Measurements from ENCODE around the gene C4BPA. TPM values are rescaled to one million over a fixed set of nuclear protein-coding genes. Genes with fewer than 3 reads are reported as not detected.

The C4BPA gene
- total RNA-seq, 1 donor = not detected

DNA sequence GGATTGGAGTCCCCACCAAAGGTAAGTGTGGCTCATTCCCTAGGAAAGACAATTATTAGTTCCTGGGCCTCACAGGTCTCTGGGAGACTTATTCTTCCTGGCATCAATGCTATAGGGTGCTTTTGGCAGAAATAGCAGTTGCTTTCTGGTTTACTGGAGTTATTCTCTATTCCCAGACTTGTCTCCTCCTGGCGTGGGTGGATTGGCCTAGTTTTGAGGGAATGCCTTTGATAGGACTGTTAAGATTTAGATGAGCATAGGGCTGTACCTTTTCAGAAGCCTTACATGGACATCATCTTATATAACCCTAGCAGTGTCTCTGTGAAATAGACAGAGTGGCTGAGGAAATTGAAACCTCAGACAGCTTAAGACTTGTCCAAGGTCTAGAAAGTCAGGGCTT lies 42.0 kb upstream of the C4BPA start:
- no peaks in the 10 kb centered on the region for H4K20me1 ChIP-seq (ENCODE audit: insufficient read depth, low read length)
- H3K79me2 ChIP-seq (ENCODE audit: insufficient read depth, low read length) = no peaks in the 10 kb centered on the region
- no peak overlapping the region for H3K27ac ChIP-seq (ENCODE audit: low read depth, low read length)
- no peak for DNase-seq (ENCODE audit: insufficient read length, low spot score, missing footprints)
- no peaks in the 10 kb centered on the region for H3K36me3 ChIP-seq (ENCODE audit: insufficient read depth, low read length)
- no peaks in the 10 kb centered on the region for H3K27me3 ChIP-seq (ENCODE audit: insufficient read depth, low read length)
- no peak overlapping the region for H3K4me2 ChIP-seq (ENCODE audit: insufficient read depth, low read length)
- TF ChIP-seq, protein P1, sequence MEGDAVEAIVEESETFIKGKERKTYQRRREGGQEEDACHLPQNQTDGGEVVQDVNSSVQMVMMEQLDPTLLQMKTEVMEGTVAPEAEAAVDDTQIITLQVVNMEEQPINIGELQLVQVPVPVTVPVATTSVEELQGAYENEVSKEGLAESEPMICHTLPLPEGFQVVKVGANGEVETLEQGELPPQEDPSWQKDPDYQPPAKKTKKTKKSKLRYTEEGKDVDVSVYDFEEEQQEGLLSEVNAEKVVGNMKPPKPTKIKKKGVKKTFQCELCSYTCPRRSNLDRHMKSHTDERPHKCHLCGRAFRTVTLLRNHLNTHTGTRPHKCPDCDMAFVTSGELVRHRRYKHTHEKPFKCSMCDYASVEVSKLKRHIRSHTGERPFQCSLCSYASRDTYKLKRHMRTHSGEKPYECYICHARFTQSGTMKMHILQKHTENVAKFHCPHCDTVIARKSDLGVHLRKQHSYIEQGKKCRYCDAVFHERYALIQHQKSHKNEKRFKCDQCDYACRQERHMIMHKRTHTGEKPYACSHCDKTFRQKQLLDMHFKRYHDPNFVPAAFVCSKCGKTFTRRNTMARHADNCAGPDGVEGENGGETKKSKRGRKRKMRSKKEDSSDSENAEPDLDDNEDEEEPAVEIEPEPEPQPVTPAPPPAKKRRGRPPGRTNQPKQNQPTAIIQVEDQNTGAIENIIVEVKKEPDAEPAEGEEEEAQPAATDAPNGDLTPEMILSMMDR (IDR thresholded peaks at IDR 0.05; ENCODE audit: extremely low read depth, low read depth, low read length) = no peak
- H3K4me3 ChIP-seq (ENCODE audit: insufficient read depth, low read length) = no peak overlapping the region
- H2AFZ ChIP-seq (ENCODE audit: low read length) = no peak overlapping the region
- H3K4me1 ChIP-seq (ENCODE audit: insufficient read depth, low read length) = no peaks in the 10 kb centered on the region
- no peaks in the 10 kb centered on the region for H3K9me3 ChIP-seq (ENCODE audit: low read depth, low read length)

DNA sequence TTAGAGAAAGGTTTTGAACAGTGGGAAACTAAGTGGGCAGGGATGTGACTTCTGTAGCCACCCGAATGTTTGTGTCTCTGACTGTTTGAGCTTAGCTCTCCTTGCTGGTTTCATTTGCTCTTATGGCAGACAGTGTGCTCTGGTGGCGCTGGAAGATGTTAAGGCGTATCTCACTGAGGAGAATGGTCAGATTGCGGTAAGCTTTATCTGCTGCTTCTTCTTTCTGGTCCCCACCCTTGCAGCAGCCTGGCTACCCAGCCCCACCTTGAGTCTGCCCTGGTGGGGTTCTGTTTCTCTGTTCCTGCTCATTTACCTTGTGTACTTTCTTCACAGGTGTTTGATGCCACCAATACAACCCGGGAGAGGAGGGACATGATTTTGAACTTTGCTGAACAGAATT lies 41.0 kb upstream of the C4BPA start:
- H3K9me3 ChIP-seq (ENCODE audit: low read depth, low read length) = no peaks in the 10 kb centered on the region
- TF ChIP-seq, protein P1 (IDR thresholded peaks at IDR 0.05; ENCODE audit: extremely low read depth, low read depth, low read length) = no peak
- no peaks in the 10 kb centered on the region for H3K36me3 ChIP-seq (ENCODE audit: insufficient read depth, low read length)
- no peak for DNase-seq (ENCODE audit: insufficient read length, low spot score, missing footprints)
- H3K4me1 ChIP-seq (ENCODE audit: insufficient read depth, low read length) = no peaks in the 10 kb centered on the region
- H3K4me3 ChIP-seq (ENCODE audit: insufficient read depth, low read length) = no peak overlapping the region
- no peak overlapping the region for H3K27ac ChIP-seq (ENCODE audit: low read depth, low read length)
- H4K20me1 ChIP-seq (ENCODE audit: insufficient read depth, low read length) = no peaks in the 10 kb centered on the region
- H3K4me2 ChIP-seq (ENCODE audit: insufficient read depth, low read length) = no peak overlapping the region
- H3K79me2 ChIP-seq (ENCODE audit: insufficient read depth, low read length) = no peaks in the 10 kb centered on the region
- H2AFZ ChIP-seq (ENCODE audit: low read length) = no peak overlapping the region
- no peaks in the 10 kb centered on the region for H3K27me3 ChIP-seq (ENCODE audit: insufficient read depth, low read length)

DNA sequence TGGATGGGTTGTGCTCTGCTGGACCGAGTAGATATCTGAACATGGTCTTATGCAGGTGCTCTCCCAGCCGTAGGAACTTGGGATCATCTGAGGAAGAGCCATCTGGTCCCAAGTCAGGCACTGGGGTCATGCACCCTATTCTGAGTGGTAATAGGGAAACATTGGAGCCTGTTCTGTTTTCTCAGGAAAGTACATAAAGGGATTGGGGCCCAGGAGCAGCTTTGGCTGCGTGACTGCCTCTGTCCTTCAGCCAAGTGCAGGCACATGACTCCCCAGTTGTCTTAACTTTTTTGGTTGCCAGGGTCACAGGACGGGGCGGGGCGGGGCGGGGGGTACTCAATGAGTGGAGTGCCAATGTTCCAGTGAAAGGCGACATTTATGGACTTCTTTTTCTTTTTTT lies 39.5 kb upstream of the C4BPA start:
- no peak for DNase-seq (ENCODE audit: insufficient read length, low spot score, missing footprints)
- no peaks in the 10 kb centered on the region for H3K9me3 ChIP-seq (ENCODE audit: low read depth, low read length)
- no peaks in the 10 kb centered on the region for H4K20me1 ChIP-seq (ENCODE audit: insufficient read depth, low read length)
- no peaks in the 10 kb centered on the region for H3K27me3 ChIP-seq (ENCODE audit: insufficient read depth, low read length)
- TF ChIP-seq, protein P1 (IDR thresholded peaks at IDR 0.05; ENCODE audit: extremely low read depth, low read depth, low read length) = no peak
- H3K4me3 ChIP-seq (ENCODE audit: insufficient read depth, low read length) = no peak overlapping the region
- H3K4me2 ChIP-seq (ENCODE audit: insufficient read depth, low read length) = no peak overlapping the region
- H3K79me2 ChIP-seq (ENCODE audit: insufficient read depth, low read length) = no peaks in the 10 kb centered on the region
- H3K36me3 ChIP-seq (ENCODE audit: insufficient read depth, low read length) = no peaks in the 10 kb centered on the region
- no peak overlapping the region for H2AFZ ChIP-seq (ENCODE audit: low read length)
- H3K27ac ChIP-seq (ENCODE audit: low read depth, low read length) = no peak overlapping the region
- no peaks in the 10 kb centered on the region for H3K4me1 ChIP-seq (ENCODE audit: insufficient read depth, low read length)

DNA sequence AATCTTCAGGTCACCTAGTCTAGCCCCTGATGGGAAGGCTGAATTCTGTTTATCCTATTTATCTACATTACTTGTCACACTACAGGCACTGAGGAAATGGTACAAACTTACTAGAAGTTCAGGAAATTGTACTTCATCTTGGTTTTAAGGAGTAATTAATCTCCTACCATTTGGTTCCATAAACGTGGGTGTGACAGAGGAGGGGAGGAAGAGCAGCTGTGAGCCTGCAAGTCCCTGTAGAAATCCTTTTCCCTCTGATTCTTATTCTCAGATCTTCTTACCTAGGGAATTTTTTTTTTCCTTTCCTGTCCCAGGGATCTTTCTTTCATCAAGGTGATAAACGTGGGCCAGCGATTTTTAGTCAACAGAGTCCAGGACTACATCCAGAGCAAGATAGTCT lies 36.8 kb upstream of the C4BPA start:
- Histone ChIP-seq H2AFZ (ENCODE audit: low read length) (no peak overlapping the region), H3K9me3 (ENCODE audit: low read depth, low read length) (no peaks in the 10 kb centered on the region), H3K79me2 (ENCODE audit: insufficient read depth, low read length) (no peaks in the 10 kb centered on the region), H3K27me3 (ENCODE audit: insufficient read depth, low read length) (no peaks in the 10 kb centered on the region), H3K4me2 (ENCODE audit: insufficient read depth, low read length) (no peak overlapping the region), H3K27ac (ENCODE audit: low read depth, low read length) (no peak overlapping the region), H3K4me1 (ENCODE audit: insufficient read depth, low read length) (no peaks in the 10 kb centered on the region), H3K4me3 (ENCODE audit: insufficient read depth, low read length) (no peak overlapping the region), H3K36me3 (ENCODE audit: insufficient read depth, low read length) (no peaks in the 10 kb centered on the region), H4K20me1 (ENCODE audit: insufficient read depth, low read length) (no peaks in the 10 kb centered on the region)
- TF ChIP-seq, protein P1 (IDR thresholded peaks at IDR 0.05; ENCODE audit: extremely low read depth, low read depth, low read length) = no peak
- DNase-seq (ENCODE audit: insufficient read length, low spot score, missing footprints) = no peak

Data from osteoblast (primary cell).